Activated effector memory CD4-positive, alpha-beta T cell treated with Interleukin-2 at 50 U/mL for 16 hours (primary cell): ENCODE results near the gene WNT7A.

Experiments
- DNase-seq: peaks from one replicate; pipeline ENCODE4 v3.0.0-alpha.2; 2020

WNT7A gene

DNA sequence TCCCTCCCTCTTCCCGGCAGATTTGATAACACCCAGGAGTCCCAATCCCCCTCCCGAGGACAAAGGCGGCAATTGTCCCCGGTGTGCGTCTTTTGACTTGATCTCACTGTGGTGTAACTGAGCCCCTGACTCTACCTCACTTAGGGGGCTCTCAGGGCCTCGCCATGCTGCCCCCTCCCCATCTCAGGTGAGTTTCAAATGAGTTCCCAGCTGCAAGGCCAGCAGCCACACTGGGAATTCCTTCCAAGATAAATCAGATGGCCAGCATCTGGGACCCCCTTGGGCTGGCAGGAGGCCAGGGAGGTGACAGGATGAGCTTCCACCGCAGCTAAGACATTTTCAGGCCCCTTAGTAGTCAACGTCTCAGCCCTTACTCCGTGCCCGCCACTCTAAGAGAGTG is 35.0 kb downstream of the WNT7A start:
- no peak for DNase-seq

DNA sequence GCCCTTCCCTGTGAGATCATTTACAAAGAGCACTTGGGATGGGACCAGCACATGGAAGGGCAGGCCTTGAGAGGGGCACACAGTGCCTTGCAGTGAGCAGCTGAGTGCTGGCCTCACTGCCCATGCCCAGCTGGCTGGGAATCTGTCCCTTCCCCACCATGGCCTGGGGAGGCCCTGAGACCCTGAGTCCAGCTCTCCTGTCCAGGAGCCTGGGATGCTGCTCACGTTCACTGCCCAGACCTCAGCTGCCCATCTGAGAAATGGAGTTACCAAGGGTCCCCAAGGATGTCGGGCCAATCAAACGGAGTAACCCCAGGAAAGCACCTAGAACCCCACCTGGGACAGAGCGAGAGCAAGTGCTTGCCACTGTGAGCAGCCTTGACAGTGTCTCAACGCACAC is 35.6 kb downstream of the WNT7A start:
- no peak for DNase-seq

DNA sequence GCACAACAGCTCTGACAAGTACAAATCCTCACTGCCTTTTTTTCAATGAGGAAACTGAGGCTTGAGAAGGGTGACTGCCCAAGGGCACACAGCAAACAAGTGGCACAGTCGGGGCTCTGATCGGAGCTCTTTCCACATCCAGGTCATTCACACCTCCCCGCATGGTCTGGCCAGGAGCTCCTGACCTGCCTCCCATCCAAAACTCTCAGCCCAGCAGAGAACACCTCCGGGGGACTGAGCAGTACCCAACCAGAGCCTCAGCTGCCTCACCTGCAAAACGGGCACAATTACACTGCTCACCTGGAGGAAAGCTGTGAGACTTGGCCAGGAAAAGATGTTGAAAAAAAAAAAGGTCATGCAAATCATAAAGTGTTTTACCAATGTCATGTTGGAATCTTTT is 36.5 kb downstream of the WNT7A start:
- DNase-seq = no peak

DNA sequence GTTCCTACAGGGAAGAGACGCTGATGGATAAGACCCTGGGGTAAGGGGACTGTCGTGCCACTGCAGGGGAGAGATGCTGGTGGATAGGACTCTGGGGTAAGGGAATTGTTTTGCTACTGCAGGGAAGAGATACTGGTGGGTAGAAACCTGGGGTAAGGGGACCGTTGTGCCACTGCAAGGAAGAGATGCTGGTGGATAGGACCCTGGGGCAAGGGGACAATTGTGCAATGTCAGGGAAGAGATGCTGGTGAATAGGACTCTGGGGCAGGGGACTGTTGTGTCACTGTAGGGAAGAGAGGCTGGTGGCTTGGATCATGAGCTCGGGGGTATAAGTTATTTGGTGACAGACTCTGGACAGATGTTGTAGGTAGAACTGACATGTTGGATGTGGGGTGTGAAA is 37.6 kb downstream of the WNT7A start:
- DNase-seq = no peak

DNA sequence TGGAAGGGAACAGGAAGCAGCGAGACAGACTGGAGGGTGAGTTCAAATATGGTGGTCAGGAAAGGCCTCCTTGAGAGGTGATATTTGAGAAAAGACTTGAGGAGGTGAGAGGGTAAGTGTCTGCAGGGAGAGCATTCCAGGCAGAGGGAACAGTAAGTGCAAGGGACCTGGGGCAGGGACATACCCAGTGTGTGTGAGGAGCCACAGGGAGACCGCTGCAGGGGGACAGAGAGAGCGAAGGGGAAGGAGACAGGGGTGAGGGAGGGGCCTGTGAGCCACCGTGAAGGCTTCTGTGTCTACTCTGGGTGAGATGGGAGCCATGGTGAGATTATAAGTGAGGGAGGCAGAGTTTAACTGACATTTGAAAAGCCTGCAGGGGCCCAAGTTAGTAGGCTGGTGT is 38.0 kb downstream of the WNT7A start:
- DNase-seq = no peak

DNA sequence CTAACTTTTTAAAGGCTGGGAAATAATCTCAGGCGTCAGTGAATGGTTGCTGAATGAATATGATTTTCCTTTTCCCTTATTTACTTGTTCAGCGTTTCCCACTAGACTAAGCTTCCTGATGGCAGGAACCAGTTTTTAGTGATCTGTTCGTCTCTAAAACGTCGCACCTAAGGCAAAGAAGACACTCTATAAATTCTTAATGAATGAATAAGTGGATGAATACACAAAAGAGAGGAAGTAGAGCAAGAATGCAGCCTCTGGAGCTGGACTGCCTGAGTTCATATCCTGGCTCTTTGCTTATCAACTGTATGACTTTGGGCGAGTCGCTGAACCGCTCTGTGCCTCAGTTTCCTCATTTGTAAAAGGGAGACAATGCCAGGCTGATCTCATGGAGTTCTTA is 38.7 kb downstream of the WNT7A start:
- no peak for DNase-seq

DNA sequence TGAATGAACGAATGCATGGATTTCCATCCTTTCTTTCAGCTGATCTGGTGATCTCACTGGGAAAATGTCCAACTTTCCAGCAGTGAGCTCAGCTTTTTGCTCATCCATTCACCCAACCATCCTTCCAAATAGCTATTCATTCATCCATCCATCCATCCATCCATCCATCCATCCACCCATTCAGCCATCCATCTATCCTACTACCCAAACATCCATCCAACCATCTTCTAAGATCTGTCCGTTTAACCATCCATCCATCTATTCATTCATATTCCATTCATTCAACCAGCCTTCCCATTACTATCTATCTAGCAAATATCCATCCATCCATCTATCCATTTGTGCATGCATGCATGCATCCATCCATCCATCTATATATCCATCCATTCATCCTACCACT is 39.4 kb downstream of the WNT7A start:
- no peak for DNase-seq

DNA sequence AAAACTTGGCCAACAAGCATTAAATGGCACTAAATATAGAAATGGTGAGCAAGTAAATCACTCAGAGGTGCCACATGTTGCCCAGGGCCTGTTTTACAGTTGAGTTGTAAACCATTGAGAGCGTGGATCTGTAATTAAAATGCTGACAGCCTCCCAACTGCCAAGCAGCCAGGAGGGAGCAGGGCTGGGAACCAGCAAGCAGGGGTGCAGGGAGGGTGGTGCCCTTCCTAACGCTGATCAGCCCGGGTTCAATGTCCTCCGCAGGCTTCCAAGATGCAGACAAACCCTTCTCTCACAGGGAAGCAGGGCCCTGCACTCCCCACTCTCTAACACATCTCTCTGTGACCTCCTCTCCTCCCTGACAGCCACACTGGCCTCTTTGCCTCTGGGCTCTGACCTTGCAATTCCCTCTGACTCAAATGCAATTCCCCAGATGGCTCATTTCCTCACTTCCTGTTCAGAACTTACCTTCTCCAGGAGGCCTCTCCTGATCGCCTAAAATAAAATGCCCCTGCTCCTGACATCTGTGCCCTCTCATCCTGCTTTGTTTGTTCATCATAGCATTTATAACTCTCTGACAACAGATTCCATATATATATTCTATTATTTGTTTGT is 40.0 kb downstream of the WNT7A start:
- no peak for DNase-seq

DNA sequence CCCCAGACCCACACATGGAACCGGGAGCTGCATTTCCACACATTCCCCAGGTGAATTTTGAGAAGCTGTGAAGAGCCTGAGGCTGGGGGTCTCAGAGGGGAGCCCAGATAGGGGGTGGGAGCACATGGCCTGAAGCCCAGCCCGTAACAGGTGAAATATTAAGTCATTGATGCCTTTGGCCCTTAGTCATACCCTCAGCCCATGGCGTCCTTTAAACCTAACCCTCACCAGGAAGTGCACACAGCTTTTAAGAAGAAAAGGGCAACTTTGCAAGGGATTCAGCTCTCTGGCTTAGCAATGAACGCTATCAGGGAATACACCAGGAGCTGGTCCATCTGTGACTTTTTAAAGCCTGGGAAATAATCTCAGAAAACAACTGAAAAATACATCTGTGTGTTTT is 40.6 kb downstream of the WNT7A start:
- no peak for DNase-seq

DNA sequence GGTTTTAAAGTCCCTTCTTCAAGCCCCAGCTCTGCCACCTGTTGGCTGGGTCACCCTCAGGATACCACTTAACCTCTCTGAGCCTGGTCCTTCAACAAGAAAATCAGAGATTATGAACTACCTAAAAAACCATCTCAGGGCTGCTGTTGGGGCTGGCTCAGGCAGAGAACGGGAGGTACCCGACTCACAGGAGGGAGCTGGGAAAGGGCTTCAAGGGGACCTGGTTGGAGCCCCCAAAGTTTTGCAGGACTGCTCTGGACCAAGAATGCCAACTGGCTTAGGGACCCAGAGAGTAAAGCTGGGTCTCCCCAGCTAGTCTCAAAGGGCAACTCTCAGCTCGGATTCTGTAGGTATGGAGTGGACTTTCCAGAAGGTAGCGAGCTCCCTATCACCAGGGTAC is 41.5 kb downstream of the WNT7A start:
- DNase-seq = no peak

DNA sequence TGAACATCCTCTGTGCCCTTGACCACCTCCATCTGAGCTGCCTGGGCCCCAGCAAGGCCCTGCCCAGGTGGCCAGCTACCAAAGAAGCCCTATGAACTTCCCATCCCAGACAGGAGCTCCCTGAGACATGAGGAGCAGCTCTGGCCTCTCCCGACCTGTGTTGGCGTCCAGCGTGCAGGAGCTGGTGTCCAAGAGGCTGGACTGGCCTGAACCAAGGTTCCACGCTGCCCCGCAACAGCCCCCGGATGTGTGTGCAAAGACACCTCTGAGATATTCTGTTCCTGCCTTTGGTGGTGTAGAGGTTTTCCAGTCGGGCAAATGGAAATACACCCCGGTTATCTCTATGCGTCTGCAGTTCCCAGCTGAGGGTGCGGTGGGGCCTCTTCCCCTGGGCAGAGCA is 42.1 kb downstream of the WNT7A start:
- no peak for DNase-seq

DNA sequence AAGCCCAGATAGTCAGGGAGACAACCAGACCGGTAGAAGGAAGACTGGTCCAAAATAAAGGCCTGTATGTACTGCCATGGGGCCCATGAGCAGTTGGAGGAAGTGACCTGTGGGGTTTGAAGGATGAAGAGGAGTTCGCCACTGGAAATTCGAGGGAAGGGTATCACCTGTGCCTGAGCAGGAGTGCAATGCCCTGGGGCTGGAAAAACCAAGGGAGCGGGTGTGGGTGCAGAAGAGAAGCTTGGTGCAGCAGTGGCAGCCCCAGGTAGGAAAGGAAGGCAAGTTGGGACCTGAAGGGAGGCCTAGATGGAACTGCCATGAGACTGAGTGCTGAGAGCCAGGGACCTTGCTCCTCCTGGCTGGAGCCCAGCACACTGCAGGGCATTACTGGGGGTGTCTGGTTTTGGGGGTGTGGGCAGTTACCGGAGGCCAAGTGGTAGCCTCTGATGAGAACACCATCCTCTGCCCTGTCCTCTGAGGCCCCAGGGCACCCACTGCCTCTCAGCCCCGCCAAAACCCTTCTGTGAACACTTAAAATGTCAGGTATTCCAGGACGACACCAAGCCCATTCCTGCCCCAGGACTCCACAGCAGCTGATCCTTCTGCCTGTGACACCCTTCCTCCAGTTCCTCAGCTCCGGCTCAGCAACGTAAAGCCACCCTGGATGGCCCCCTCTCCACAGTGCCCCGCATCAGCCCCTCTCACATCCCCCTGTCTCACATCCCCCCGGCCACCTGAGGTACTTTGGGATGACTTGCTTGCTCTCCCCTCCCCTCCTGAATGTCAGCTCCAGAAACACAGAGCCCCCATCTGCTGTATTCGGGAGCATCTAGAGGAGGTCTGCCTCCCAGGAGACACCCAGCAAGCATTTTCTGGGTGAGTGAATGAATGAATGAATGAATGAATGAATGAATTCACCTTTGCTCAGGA is 42.9 kb downstream of the WNT7A start:
- DNase-seq = no peak

DNA sequence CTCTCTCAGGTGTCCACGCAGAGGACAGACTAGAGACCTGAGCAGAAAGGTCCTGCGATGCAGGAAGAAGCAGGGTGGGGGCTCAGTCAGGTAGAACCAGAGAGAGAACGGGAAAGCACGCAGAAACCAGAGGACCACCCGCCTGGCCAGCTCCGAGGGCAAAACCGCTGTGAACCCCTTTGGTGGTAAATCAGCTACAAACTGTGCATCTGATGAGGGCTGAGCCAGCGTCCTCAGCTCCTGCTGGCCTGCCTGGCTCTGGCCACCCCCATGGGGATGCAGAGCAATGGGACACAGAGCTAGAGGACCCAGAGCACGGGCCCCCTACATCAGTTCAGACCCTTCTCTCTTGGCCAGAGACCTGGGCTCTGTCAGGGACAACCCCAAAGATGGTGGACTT is 44.6 kb downstream of the WNT7A start:
- no peak for DNase-seq

DNA sequence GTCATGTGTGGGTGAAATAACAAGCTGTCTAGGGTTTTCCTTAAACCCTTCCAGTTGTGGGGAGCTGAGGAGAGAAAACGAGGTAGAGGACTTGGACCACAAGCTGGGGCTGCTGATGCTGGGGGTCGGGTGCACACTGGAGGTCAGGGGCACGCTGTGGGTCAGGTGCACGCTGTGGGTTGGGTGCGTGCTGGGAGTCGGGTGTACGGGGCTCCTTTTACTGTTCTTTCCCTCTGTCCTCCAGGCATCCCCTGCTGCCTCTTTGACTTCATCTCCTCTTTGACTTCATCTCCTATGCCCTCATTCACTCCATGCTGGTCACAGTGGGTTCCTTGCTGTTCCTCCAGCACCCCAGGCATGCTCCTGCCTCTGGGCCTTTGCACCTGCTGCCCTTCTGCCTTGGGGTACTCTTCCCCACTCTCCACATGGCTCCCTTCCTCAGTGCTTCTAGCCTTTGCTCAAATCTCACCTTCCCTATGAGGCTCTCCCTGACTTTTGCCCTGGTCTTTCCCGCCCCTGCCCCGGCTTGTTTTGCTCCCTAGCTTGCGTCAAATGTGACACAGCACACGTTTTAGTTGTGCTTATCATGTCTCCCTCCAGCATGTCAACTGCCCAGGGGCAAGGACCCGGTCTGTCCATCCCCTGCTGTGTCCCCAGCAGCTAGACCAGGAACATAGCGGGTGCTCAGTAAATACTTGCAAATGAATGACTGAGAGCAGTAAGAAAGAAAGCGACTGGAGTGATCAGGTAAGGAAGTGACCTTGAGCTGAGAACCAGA is 45.4 kb downstream of the WNT7A start:
- DNase-seq = no peak

DNA sequence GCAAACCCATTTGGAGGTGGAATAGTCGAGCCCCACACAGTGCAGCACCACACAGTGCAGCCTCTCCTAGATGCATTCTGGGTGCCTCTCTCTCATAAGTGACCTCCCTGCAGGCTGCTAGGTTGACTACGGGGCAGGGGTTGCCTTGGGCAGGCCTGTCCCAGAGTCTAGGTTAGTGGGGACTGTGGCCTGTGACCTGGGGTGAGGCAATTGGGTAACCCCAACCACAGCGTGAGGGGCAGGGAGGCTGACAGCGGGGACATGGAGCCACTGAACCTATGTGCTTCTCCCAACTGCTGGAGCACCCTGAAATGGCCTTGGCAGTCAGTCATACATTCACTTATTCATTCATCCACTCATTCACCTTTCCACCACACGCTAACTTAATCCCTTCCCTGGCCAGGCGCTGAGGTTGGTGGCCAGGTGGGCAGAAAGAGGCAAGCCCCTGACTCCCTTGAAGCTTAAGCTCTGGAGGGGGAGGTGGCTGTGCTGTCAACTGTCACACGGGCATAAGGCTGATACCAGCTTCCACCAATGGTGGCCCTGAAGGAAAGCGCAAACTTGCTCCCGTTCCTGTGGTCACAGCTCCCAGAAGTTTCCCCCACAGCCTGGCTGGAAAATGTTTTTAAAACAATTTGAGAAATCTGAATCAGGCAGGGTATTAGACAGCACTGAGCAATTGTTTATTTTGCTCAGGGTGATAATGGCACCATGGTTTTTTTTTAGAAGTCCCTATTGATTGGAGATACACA is 46.2 kb downstream of the WNT7A start:
- DNase-seq = no peak

DNA sequence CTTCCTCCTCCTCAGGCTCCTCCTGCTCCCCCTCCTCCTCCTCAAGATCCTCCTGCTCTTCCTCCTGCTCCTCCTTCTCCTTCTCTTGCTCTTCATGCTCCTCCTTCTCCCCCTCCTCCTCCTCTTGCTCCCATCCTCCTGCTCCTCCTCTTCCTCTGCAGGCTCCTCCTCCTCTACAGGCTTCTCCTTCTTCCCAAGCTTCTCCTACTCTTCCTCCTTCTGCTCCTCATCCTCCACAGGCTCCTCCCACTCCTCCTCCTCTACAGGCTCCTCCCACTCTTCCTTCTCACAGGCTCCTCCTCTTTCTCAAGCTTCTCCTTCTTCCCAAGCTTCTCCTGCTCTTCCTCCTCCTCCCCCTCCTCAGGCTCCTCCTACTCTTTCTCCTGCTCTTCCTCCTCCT is 47.7 kb downstream of the WNT7A start:
- DNase-seq = no peak

DNA sequence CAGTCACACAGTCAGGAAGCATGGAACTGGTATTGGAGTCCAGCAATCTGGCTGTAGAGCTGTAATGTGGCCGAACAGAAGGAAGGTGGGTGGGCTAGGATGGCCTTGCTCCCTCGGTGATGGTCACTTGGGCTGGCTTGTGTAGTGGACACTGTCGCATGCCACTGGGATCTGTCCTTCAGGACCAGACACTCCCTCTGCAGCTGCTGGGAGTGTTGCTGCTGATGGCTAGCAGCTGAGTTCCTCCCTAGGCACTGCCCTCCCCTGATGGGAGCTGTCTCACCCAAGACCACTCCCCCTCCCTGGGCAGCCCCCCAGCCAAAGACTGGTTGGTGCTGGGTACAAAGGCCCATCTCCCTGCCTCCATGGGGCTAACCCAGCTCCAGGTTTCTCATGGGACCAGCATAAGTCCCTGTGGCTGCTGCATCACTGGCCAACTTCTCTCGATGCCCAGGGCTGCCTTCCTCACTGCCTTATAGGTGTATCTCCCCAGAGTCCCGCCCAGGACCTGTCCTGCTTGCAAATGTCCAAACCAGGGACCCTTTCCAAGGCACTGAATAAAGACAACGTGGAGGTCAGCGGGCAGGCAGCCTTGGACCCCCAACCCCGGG is 48.4 kb downstream of the WNT7A start:
- no peak for DNase-seq

DNA sequence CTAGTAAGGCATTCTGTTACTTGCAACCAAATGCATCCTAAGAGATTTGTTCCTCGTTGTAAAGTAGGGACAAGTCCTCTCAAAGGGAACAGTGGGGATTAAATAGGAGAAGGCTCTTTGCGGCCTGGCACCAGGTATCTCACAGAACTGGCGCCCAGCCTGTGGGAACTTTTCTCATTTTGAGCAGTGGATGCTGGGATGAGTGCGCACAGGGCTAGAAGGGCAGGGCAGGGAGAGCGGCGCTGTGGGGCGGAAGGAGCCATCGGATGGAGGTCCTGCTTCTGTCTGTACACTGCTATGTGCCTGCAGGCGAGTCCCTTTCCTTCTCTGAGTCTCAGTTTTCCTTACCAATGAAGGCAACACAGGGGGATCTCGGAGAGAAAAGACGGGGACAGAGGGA is 50.6 kb downstream of the WNT7A start:
- no peak for DNase-seq

DNA sequence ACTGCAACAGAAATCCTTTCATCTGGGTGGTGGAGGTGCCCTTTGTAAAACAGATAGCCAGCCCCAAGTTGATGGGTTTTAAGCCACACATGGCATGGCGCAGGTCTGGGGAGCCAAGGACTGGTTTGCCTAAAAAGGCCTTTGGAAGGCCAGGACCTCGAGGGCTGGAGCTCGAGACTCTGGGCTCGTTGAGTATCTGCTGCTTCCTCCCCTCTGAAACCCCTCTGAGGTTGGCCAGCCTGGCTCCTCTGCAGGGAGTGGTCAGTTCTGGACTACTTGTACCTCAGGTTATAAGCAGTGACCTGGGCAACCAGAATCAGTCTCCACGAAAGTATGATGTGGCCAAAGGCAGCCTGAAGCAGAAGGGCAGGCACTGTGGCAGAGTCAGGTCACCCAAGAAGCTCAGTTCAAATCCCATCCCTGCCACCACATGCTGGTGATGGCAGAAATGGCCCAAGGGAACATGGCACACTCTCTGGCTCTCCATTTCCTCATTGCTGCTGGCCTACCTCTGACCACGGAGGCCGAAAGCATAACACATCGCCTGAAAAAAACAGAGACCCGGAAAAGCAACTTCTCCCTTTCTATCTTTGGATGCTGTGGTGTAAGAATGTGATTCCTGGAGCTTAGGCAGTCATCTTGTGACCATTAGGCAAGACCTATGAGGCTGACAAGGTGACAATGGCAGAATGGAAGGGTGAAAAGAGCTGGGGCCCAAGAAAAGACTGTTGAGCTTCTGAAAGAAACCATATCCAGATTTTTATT is 51.2 kb downstream of the WNT7A start:
- DNase-seq = no peak

DNA sequence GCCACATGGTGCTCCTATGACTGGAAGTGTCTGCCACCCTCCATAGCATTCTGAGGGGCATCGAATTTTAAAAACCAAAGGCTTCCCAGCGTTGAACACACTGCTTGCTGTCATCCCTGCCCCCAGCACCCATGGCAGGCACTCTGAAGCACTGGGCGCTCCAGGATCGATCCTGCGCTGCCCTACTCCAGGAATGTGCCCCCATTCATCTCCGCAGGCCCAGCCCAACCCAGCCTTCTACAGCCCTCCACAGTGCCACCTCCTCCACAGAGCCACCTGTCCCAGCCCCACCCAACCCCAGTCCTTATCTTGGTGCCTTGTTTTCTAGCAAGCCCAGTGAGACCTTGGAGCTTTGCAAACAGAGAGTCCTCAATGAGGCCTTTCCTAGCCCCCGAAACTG is 52.2 kb downstream of the WNT7A start:
- no peak for DNase-seq

DNA sequence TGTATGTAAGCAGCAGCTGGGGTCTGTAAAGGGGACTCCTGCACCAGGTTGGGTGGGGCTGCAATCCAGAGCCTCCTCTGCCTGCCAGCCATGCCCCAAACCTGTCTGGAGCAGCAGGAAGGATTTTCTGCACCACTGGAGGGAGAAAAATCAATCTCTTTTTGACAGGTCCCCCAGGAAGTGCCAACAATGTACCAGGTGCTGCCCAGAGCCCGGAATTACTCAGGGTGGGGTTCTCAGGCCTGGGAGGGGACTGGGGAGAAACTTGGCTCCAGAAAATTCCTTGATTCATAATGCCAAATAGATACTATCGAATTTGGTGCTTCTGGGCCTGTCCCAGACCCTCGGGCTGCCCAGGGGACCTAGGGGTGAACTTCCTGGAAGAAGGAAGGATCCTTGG is 52.6 kb downstream of the WNT7A start:
- DNase-seq = no peak

DNA sequence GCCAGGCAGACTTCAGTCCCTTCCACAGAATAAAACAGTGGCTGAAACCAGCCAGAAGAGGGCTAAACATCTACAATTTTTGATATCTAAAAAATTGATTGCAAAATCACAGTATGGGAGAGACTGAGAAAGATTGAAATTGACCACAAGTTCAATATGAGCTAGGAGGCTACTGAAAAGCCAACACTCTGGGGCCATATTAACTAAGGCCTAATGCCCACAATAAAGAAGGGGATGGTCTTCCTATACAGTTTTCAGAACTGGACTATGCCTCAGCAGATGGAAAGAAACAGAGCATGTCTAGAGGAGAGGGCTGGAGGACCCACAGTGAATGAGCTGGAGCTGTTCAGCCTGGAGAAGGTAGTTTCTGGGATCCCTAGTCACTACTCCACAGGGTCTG is 53.2 kb downstream of the WNT7A start:
- DNase-seq = no peak
